SK-N-SH treated with all-trans-retinoic acid at 6 μM for 48 hours (cell line): ENCODE measurements around the gene RIN3.

Source experiments
- ATAC-seq: fragments of 200-7000 bp; cut with Tn5 transposase; 3 replicates; pipeline ENCODE4 v1.9.1; 2020; ENCODE audit warnings: mild to moderate bottlenecking, moderate library complexity
- ARNTL ChIP-seq: fragments of 450-650 bp; formaldehyde crosslinking; IDR thresholded peaks from 2 replicates; pipeline ENCODE4 v1.5.0; 2020; ENCODE audit warnings: low read depth, mild to moderate bottlenecking, moderate library complexity, borderline replicate concordance
- BACH2 ChIP-seq: fragments of 250-450 bp; sonication (Bioruptor Pico); IDR thresholded peaks from 2 replicates; pipeline ENCODE4 v1.9.0; 2021; ENCODE audit warnings: mild to moderate bottlenecking, borderline replicate concordance
- CSDC2 ChIP-seq: fragments of 250-450 bp; sonication (Bioruptor Pico); IDR thresholded peaks from 2 replicates; pipeline ENCODE4 v1.5.0; 2020; ENCODE audit warnings: mild to moderate bottlenecking, moderate library complexity
- ESRRG ChIP-seq: fragments of 250-450 bp; sonication (Bioruptor Pico); IDR thresholded peaks from 2 replicates; pipeline ENCODE4 v1.6.1; 2021; ENCODE audit warnings: mild to moderate bottlenecking
- GLIS3 ChIP-seq: fragments of 250-450 bp; sonication (Bioruptor Pico); IDR thresholded peaks from 2 replicates; pipeline ENCODE4 v1.5.0; 2020; ENCODE audit warnings: mild to moderate bottlenecking, moderate library complexity
- ISL1 ChIP-seq: fragments of 250-450 bp; sonication (Bioruptor Pico); IDR thresholded peaks from 2 replicates; pipeline ENCODE4 v2.1.2; 2022; ENCODE audit warnings: mild to moderate bottlenecking, moderate library complexity
- OSR1 ChIP-seq: fragments of 250-450 bp; sonication (Bioruptor Pico); IDR thresholded peaks from 2 replicates; pipeline ENCODE4 v1.8.0; 2022; ENCODE audit warnings: moderate library complexity, mild to moderate bottlenecking, inconsistent platforms
- PPARA ChIP-seq: fragments of 250-450 bp; sonication (Bioruptor Pico); IDR thresholded peaks from 2 replicates; pipeline ENCODE4 v1.5.0; 2020; ENCODE audit warnings: mild to moderate bottlenecking, borderline replicate concordance
- RARB ChIP-seq: fragments of 250-450 bp; sonication (Bioruptor Pico); IDR thresholded peaks from 2 replicates; pipeline ENCODE4 v1.8.0; 2021; ENCODE audit warnings: mild to moderate bottlenecking, moderate library complexity
- SNAI2 ChIP-seq: fragments of 250-450 bp; sonication (Bioruptor Pico); IDR thresholded peaks from 2 replicates; pipeline ENCODE4 v1.5.0; 2020; ENCODE audit warnings: mild to moderate bottlenecking, moderate library complexity
- TCF4 ChIP-seq: fragments of 250-450 bp; sonication (Bioruptor Pico); IDR thresholded peaks from 2 replicates; pipeline ENCODE4 v1.8.0; 2021; ENCODE audit warnings: mild to moderate bottlenecking, moderate library complexity, borderline replicate concordance
- TOX ChIP-seq: fragments of 250-450 bp; sonication (Bioruptor Pico); IDR thresholded peaks from 2 replicates; pipeline ENCODE4 v1.8.0; 2021; ENCODE audit warnings: mild to moderate bottlenecking, moderate library complexity, borderline replicate concordance
- TSHZ2 ChIP-seq: fragments of 250-450 bp; sonication (Bioruptor Pico); IDR thresholded peaks from 2 replicates; pipeline ENCODE4 v1.5.0; 2020; ENCODE audit warnings: mild to moderate bottlenecking, moderate library complexity
- ZC3H10 ChIP-seq: fragments of 250-450 bp; sonication (Bioruptor Pico); IDR thresholded peaks from 2 replicates; pipeline ENCODE4 v1.5.1; 2021; ENCODE audit warnings: mild to moderate bottlenecking, moderate library complexity
- ZFP3 ChIP-seq: fragments of 250-450 bp; sonication (Bioruptor Pico); IDR thresholded peaks from 2 replicates; pipeline ENCODE4 v1.5.0; 2020; ENCODE audit warnings: mild to moderate bottlenecking, moderate library complexity
- ZFP30 ChIP-seq: fragments of 450-650 bp; formaldehyde crosslinking; IDR thresholded peaks from 2 replicates; pipeline ENCODE4 v1.5.0; 2022; ENCODE audit warnings: mild to moderate bottlenecking, moderate library complexity
- ZNF565 ChIP-seq: fragments of 450-650 bp; formaldehyde crosslinking; conservative IDR thresholded peaks from 2 replicates; pipeline ENCODE4 v1.5.0; 2020; ENCODE audit warnings: low read depth, mild to moderate bottlenecking, moderate library complexity
- ZNF70 ChIP-seq: fragments of 450-650 bp; formaldehyde crosslinking; IDR thresholded peaks from 2 replicates; pipeline ENCODE4 v1.5.0; 2020; ENCODE audit warnings: mild to moderate bottlenecking, moderate library complexity
- ZNF8 ChIP-seq: fragments of 450-650 bp; formaldehyde crosslinking; IDR thresholded peaks from 2 replicates; pipeline ENCODE4 v1.5.0; 2020; ENCODE audit warnings: mild to moderate bottlenecking, moderate library complexity
- TF ChIP-seq, protein P1 (sequence below): fragments of 250-450 bp; sonication (Bioruptor Pico); IDR thresholded peaks from 2 replicates; pipeline ENCODE4 v1.8.0; 2020; ENCODE audit warnings: mild to moderate bottlenecking, moderate library complexity, borderline replicate concordance
- TF ChIP-seq, protein P2 (sequence below): fragments of 250-450 bp; sonication (Bioruptor Pico); IDR thresholded peaks from 2 replicates; pipeline ENCODE4 v1.5.1; 2020; ENCODE audit warnings: low read depth, mild to moderate bottlenecking, moderate library complexity

The RIN3 gene

GRCh38 chr14:92733007-92733406 is 219.4 kb downstream of the RIN3 start:
- TF ChIP-seq SNAI2 (CRISPR knock-in tag), result no peak
- TF ChIP-seq ZFP3 (CRISPR knock-in tag), result no peak
- TF ChIP-seq ZC3H10, result no peak
- TF ChIP-seq ZFP30, result no peak
- TF ChIP-seq ISL1 (CRISPR knock-in tag), result no peak
- TF ChIP-seq ZNF8 (CRISPR knock-in tag), result no peak
- no peak for TF ChIP-seq RARB
- TF ChIP-seq TSHZ2 (CRISPR knock-in tag), result no peak
- no peak for TF ChIP-seq OSR1 (CRISPR knock-in tag)
- TF ChIP-seq, protein P1, sequence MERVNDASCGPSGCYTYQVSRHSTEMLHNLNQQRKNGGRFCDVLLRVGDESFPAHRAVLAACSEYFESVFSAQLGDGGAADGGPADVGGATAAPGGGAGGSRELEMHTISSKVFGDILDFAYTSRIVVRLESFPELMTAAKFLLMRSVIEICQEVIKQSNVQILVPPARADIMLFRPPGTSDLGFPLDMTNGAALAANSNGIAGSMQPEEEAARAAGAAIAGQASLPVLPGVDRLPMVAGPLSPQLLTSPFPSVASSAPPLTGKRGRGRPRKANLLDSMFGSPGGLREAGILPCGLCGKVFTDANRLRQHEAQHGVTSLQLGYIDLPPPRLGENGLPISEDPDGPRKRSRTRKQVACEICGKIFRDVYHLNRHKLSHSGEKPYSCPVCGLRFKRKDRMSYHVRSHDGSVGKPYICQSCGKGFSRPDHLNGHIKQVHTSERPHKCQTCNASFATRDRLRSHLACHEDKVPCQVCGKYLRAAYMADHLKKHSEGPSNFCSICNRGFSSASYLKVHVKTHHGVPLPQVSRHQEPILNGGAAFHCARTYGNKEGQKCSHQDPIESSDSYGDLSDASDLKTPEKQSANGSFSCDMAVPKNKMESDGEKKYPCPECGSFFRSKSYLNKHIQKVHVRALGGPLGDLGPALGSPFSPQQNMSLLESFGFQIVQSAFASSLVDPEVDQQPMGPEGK (CRISPR knock-in tag), result no peak
- TF ChIP-seq ZNF565 (CRISPR knock-in tag), result no peak
- TF ChIP-seq ARNTL (CRISPR knock-in tag), result no peak
- no peak for ATAC-seq

- TF ChIP-seq TSHZ2 (CRISPR knock-in tag) (no peak), ZNF8 (CRISPR knock-in tag) (no peak), ZFP30 (no peak), BACH2 (CRISPR knock-in tag) (no peak), RARB (no peak), GLIS3 (CRISPR knock-in tag) (no peak), ARNTL (CRISPR knock-in tag) (no peak), ISL1 (CRISPR knock-in tag) (no peak), CSDC2 (CRISPR knock-in tag) (no peak), PPARA (CRISPR knock-in tag) (no peak)
- TF ChIP-seq, protein P1 (CRISPR knock-in tag), result no peak
- no peak for ATAC-seq
Observed at GRCh38 chr14:92734618-92735017, 221.0 kb downstream of the RIN3 start.

DNA sequence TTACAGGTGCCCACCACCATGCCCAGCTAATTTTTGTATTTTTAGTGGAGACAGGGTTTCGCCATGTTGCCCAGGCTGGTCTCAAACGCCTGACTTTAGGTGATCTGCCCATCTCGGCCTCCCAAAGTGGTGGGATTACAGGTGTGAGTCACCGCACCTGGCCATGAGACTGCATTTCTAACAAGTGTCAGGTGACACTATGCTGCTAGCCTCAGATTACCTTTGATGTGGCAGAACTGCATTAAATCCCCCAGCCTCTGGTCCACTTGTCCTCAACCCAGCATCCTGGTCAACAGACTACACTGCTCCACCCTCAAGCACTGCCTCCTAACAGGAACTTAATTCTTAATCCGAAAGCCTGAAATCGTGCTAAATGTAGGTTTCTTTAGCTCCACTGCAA is 221.8 kb downstream of the RIN3 start:
- ATAC-seq, result no peak

More for the DNA sequence above, 221.8 kb downstream of the RIN3 start:
- no peak for TF ChIP-seq ZNF565 (CRISPR knock-in tag)
- TF ChIP-seq ZFP30, result no peak
- no peak for TF ChIP-seq ZNF8 (CRISPR knock-in tag)
- no peak for TF ChIP-seq ISL1 (CRISPR knock-in tag)
- no peak for TF ChIP-seq ARNTL (CRISPR knock-in tag)
- TF ChIP-seq TCF4 (CRISPR knock-in tag), result no peak
- no peak for TF ChIP-seq CSDC2 (CRISPR knock-in tag)
- no peak for TF ChIP-seq RARB
- TF ChIP-seq TOX (CRISPR knock-in tag), result no peak
- TF ChIP-seq PPARA (CRISPR knock-in tag), result no peak
- no peak for TF ChIP-seq ZC3H10
- no peak for TF ChIP-seq ESRRG (CRISPR knock-in tag)
- no peak for TF ChIP-seq BACH2 (CRISPR knock-in tag)
- no peak for TF ChIP-seq ZFP3 (CRISPR knock-in tag)
- TF ChIP-seq OSR1 (CRISPR knock-in tag), result no peak
- TF ChIP-seq SNAI2 (CRISPR knock-in tag), result no peak
- TF ChIP-seq, protein P1 (CRISPR knock-in tag), result no peak
- no peak for TF ChIP-seq ZNF70 (CRISPR knock-in tag)
- TF ChIP-seq, protein P2, sequence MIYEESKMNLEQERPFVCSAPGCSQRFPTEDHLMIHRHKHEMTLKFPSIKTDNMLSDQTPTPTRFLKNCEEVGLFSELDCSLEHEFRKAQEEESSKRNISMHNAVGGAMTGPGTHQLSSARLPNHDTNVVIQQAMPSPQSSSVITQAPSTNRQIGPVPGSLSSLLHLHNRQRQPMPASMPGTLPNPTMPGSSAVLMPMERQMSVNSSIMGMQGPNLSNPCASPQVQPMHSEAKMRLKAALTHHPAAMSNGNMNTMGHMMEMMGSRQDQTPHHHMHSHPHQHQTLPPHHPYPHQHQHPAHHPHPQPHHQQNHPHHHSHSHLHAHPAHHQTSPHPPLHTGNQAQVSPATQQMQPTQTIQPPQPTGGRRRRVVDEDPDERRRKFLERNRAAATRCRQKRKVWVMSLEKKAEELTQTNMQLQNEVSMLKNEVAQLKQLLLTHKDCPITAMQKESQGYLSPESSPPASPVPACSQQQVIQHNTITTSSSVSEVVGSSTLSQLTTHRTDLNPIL (CRISPR knock-in tag), result no peak
- no peak for TF ChIP-seq GLIS3 (CRISPR knock-in tag)
- TF ChIP-seq, all 23 proteins: peak for 0
